ENCODE data around the gene NECTIN4.
A peak's percentile ranks its signal among the peaks of the same experiment; 100 is the strongest.

Gene NECTIN4

GRCh38 chr1:161111527-161111926 is 22.2 kb upstream of the NECTIN4 start:
- DNase-seq (ENCODE audit: low read depth in 2 of 2, low spot score in 1 of 2), result no peak

- DNase-seq (ENCODE audit: low read depth in 2 of 2, low spot score in 1 of 2), result no peak
Measured at GRCh38 chr1:161111117-161111516, 21.8 kb upstream of the NECTIN4 start.

- DNase-seq (ENCODE audit: low read depth in 2 of 2, low spot score in 1 of 2), result no peak
Measured at GRCh38 chr1:161106431-161106830, 17.1 kb upstream of the NECTIN4 start.

- no peak for DNase-seq (ENCODE audit: low read depth in 2 of 2, low spot score in 1 of 2)
Measured at GRCh38 chr1:161100556-161100955, 11.2 kb upstream of the NECTIN4 start.

DNA sequence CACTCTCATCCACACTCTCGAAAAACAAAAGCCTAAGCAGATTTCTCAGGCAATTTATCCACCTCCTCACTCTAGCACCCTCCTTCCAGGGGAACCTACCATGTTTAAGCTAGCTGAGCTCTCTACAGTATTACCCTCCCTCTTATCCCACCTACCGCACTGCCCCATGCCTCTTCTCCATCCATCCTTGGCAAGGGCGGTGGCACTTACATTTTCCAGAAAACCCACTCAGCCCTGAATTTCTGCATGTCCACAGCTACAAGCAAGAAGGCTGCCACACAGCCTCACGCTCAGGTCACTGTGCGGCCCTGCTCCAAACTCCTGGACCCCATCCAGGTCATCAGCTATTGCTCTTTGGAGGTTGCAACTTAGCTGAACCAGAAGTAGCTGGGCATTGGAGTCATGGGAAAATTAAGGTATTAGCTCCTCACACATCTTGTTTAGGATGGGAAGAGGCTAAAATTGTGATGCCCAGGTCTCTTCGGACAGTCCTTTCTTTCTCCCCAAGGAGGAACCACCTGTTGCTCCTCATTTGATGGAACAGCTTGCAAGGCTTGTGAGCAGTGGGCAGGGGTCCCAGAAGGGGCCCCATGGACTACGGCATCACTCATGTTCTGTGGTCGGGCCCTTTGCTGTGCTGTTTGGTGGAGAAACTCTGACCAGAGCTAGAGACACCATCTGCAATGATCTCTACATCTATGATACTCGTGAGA is 9.9 kb upstream of the NECTIN4 start:
- DNase-seq (ENCODE audit: low read depth in 2 of 2, low spot score in 1 of 2), result no peak

DNA sequence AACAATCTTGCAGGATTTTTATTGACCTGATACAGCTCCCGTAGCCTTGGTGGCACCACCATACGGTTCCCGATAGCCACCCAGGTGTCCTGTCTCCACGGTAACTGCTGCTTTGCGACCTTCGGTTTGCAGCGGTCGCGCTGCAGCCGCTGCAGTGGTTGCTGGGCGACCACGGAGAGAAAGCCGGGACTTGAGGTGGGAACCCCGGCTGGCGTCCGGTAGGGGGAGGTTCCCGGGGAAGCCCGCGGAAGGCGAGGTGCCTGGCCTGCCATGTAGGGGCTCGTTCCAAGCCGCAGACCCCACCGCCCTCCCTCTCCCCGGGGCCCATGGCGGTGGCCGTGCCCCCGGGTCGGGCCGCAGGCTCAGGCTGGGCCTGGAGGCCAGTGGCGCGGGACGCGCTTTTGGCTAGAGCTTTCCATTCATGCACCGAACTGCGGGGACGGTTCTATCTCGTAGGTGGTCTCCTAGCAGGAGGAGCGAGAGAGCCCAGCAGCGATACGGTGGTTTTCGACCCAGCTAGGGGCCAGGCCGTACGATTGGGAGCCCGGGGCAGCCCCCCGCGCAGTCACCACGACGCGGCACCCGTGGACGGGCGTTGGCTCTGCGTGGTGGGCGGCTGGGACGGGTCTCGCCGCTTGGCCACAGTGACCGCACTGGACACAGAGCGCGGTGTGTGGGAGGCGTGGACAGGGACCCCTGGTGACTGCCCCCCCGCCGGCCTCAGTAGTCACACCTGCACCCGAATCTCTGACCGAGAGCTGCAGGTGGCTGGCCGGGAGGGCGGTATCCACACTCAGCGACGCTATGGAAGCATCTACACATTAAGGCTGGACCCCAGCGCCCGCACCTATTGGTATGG is 9.1 kb upstream of the NECTIN4 start, which contains the start of gene KLHDC9:
TSS of gene KLHDC9 (plus strand) at position 152 of the 859 bp plus-strand sequence. CDS start at position 327, 175 bp downstream.
- DNase-seq (ENCODE audit: low read depth in 2 of 2, low spot score in 1 of 2), result peak; percentile 29 to 33

GRCh38 chr1:161096530-161096929 is 7.2 kb upstream of the NECTIN4 start:
- no peak for DNase-seq (ENCODE audit: low read depth in 2 of 2, low spot score in 1 of 2)

DNA sequence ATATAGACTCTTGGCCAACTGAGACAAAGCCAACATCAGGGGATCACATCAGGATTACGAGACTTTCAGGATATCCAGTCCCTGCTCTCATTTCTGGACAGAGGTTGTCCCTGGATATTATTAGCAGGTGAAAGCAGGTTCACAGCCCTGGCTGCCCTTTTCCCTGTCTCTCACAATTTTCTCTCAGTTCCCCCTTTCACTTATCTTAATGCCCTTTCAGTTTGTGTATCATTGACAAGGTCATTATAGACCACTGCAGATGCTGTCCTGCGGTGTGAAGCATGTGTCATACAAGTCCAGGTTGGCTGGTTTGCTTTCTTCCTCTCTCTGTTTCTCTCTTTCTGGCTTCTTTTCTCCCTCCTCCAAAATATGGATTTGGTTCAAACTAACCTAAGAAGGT is 6.7 kb upstream of the NECTIN4 start:
- no peak for DNase-seq (ENCODE audit: low read depth in 2 of 2, low spot score in 1 of 2)

DNA sequence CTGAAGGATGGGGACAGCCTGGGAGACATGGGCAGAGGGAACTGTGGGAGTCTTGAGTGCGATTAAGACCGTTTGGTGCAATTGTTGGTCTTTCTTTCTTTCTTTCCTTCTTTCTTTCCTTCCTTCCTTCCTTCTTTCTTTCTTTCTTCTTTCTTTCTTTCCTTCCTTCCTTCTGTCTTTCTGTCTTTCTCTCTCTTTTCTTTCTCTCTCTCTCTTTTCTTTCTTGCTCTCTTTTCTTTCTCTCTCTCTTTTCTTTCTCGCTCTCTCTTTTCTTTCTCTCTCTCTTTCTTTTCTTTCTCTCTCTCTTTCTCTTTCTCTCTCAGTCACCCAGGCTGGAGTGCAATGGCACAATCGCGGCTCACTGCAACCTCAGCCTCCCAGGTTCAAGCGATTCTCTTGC is 5.9 kb upstream of the NECTIN4 start:
- DNase-seq (ENCODE audit: low read depth in 2 of 2, low spot score in 1 of 2), result no peak

DNA sequence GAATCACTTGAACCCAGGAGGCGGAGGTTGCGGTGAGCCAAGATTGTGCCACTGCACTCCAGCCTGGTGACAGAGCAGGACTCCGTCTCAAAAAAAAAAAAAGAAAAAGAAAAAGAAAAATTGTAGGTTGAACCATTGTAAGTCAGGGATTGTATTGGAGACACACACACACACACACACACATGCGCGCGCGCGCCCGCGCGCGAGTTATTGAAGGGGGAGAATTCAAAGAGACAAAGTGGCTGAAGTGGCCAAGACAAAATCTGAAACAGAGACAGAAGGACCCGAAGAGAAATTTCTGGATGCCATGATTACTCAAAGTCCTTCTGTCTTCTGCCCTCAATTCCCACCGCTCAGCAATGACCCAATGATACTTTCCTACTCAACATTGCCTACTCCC is 5.1 kb upstream of the NECTIN4 start:
- no peak for DNase-seq (ENCODE audit: low read depth in 2 of 2, low spot score in 1 of 2)

- no peak for DNase-seq (ENCODE audit: low read depth in 2 of 2, low spot score in 1 of 2)
Measured at GRCh38 chr1:161092621-161093028, 3.3 kb upstream of the NECTIN4 start.

DNA sequence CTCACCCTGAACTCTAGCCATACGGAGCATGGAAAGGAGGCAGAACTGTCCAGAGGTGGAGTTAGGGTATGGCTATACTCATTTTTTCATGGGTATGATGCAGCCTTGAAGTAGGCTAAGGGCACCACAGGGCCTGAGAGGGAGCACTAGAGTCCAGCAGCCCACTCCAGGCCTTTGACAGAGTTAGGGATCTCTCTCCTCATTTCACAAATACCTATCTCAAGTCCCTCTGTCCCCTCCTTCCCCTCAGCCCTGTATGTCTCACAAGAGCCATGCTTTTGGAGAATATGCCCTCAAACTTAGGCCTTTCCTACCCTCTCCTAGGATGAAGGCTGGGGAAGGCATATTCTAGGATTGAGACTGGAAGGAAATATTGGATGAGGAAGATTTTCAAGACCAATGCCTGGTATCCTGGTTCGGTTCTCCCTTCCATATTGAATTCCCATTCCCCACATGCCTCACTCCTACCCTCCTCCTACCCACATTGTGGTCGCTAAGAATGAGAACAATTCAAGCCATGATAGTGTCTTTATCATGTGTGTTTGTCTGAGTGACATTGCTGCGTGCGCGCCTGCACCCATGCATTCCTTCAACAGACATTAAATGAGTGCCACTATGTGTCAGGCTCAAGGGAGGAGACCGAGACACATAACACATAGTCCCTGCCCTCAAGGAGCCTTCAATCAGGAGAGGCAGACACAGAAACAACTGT is 2.6 kb upstream of the NECTIN4 start:
- no peak for DNase-seq (ENCODE audit: low read depth in 2 of 2, low spot score in 1 of 2)

- no peak for DNase-seq (ENCODE audit: low read depth in 2 of 2, low spot score in 1 of 2)
Measured at GRCh38 chr1:161091093-161091492, 1.7 kb upstream of the NECTIN4 start.

DNA sequence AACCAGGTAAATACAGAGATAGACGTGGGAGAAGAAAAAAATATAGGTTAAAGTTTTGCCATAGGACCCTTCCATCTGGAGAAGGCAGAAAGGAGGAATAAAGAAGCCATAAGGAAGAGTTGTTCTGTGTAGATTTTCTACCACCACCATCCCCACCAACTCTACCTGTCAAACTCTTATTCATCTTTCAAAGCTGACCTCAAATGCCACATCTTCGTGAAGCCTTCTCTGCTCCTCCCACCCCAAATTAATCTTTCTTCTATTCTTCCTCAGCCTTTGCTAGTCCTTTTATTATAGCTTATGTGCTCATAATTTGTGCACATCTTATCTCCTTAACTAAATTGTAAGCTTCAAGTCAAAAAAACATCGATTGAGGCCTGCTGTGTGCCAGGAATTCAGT is 1.3 kb upstream of the NECTIN4 start:
- DNase-seq (ENCODE audit: low read depth in 2 of 2, low spot score in 1 of 2), result no peak

DNA sequence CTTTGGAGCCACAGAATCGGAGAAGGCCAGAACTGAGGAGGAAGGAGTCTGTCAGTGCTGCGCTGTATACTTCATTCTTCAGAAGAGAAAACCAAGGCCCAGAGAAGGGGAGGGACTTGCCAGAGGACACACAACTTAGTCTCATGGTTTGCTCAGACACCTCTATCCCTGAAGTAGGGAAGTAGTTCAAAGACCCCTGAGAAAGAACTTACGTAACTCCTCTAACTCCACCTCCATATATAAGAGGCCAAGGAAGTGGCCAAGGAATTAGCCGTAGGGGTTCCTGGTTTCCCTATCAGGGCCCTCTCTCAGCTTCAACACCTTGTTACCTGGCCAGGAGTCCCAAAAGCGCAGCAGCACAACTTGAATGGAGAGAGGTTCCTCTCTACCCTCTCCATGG is 580 bp upstream of the NECTIN4 start:
- no peak for DNase-seq (ENCODE audit: low read depth in 2 of 2, low spot score in 1 of 2)

DNA sequence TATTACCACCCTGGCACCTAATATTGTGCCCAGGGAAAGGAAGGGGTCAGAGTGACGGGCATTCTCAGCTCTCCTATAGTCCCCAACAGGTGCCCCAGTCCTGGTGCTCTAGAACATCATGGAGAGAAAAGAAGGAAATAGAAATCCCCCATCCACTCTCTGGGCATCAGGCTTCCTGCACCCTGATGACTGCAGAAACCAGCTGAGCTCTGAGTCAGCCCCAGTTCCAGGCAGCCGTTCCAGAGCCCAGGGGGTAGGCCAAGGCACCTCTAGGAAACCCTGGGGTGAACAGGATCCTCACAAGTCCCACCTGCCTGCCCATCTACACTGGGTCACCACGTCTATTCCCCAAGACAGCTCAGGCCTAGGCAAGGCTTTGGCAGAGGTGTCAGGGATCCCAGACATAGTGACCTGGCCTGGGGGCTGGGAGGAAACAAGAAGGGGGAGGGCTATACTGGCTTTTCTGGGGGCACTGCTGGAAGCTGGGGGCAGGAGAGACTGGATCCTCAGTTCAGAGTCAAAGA is 709 bp downstream of the NECTIN4 start:
- no peak for DNase-seq (ENCODE audit: low read depth in 2 of 2, low spot score in 1 of 2)

- no peak for DNase-seq (ENCODE audit: low read depth in 2 of 2, low spot score in 1 of 2)
Measured at GRCh38 chr1:161086457-161086856, 2.9 kb downstream of the NECTIN4 start.

DNA sequence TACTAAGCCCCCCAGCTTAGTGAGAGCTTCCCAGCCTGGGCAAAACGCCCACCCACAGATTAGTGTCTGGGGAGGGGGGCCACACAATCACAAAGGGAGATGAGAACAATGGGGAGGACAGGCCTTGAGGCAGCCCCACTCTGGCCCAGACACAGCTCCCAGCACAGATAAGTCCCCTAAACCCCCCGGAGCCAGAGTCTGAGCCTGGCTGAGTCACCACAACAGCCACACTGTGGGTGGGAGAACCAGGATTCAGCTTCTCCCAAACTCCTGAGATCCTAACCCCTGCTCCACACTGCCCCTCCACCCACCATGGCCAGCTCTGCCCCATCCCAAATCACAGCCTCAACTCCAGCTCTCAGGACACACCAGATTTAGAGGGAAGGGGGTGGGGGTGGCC is 4.2 kb downstream of the NECTIN4 start:
- DNase-seq (ENCODE audit: low read depth in 2 of 2, low spot score in 1 of 2), result no peak

DNA sequence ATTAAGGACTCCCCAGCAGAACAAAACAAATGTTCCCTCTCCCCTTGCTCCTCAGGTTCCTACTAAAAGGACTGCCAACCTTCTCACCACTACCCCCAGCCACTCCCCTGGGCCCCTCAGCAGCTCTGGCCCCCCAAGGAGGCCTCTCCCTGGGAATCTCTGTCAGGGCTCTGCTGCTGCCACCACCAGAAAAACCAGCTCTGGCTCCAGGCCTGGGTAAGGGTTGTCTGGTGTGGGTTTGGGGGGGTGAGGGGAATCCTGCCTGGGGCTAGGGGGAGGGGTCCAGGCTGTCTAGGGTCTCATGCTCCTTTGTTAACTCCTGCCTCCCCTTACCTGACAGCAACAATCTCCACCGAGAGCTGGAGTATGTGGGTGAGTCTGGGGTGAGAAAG is 4.8 kb downstream of the NECTIN4 start:
- DNase-seq (ENCODE audit: low read depth in 2 of 2, low spot score in 1 of 2), result no peak

GRCh38 chr1:161083748-161084596 is 5.4 kb downstream of the NECTIN4 start:
- no peak for DNase-seq (ENCODE audit: low read depth in 2 of 2, low spot score in 1 of 2)

Data from stimulated activated CD8-positive, alpha-beta memory T cell treated with anti-CD3 and anti-CD28 coated beads, Interleukin-4, amount 100 ng/mL, for 1 hour (primary cell).